K562 (cell line): ENCODE results near the gene ATG10. TPM values are rescaled to one million over a fixed set of nuclear protein-coding genes. Genes with fewer than 3 reads are reported as not detected.

Source experiments
- ATAC-seq: fragments of 200-7000 bp; cut with Tn5 transposase; 3 replicates; pipeline ENCODE4 v1.9.1; 2020; ENCODE audit warnings: moderate library complexity
- BruUV-seq: library from RNA; stranded (reverse); fragments of 400-500 nt; replicated peaks from 2 replicates; lab custom pipeline; 2021; lab: Mats Ljungman, UMichigan
- CTCF ChIA-PET: fragments of 300-600 bp; formaldehyde crosslinking; extraction: SDS; loops from one replicate; lab custom pipeline; 2021; ENCODE audit warnings: low intra/inter-chr PET ratio; lab: Yijun Ruan, JAX
- POLR2A ChIA-PET: fragments of 300-600, 350-650 bp; sonication (Branson Sonifier 250); formaldehyde crosslinking; extraction: SDS; loops from one replicate; lab custom pipeline; 2021; ENCODE audit warnings: antibody characterized with exemption, inconsistent platforms; lab: Yijun Ruan, JAX
- DNase-seq, 4 experiments: peaks; one replicate each; pipeline versions ENCODE4 v3.0.0 to v3.0.0-alpha.2; 2011 to 2018; ENCODE audit warnings: low spot score in 3 of 4, mixed read lengths in 3 of 4; ENCODE audit errors: extremely low read depth in 1 of 4
- FAIRE-seq: peaks from 2 replicates; lab custom pipeline; 2011; peaks lifted over from hg19 to GRCh38; lab: Jason Lieb, UNC
- H2AFZ ChIP-seq: 2 replicates; pipeline ENCODE4 v1.6.0; 2011; ENCODE audit warnings: low read depth, low read length, control low read depth, inconsistent platforms
- H3K27ac ChIP-seq: fragments of 200-600 bp; 3 replicates; pipeline ENCODE4 v1.8.0; 2011; ENCODE audit warnings: low read depth, mild to moderate bottlenecking, control low read depth, inconsistent platforms, low read length, moderate library complexity, mixed read lengths; ENCODE audit errors: extremely low read depth
- H3K27me3 ChIP-seq, 2 experiments: fragments of 300-600 bp in 1 of 2; 2 replicates in 1 of 2; 3 replicates in 1 of 2; pipeline versions ENCODE4 v1.6.0 to v1.8.0; 2011; ENCODE audit warnings: inconsistent platforms in 2 of 2, low read length in 2 of 2, mild to moderate bottlenecking in 1 of 2, mixed read lengths in 1 of 2, moderate library complexity in 1 of 2; ENCODE audit not compliant: control insufficient read depth in 2 of 2, insufficient read depth in 2 of 2
- H3K36me3 ChIP-seq: fragments of 300-600 bp; 3 replicates; pipeline ENCODE4 v1.8.0; 2011; ENCODE audit warnings: mild to moderate bottlenecking, low read length, inconsistent platforms; ENCODE audit not compliant: control insufficient read depth, insufficient read depth
- H3K4me1 ChIP-seq, 2 experiments: fragments of 200-600 bp in 1 of 2; replicated peaks in 1 of 2; 2 replicates in 1 of 2; 3 replicates in 1 of 2; pipeline versions ENCODE4 v1.5.1 to v1.8.0; 2011; ENCODE audit warnings: inconsistent platforms in 2 of 2, low read length in 2 of 2, mild to moderate bottlenecking in 1 of 2, mixed read lengths in 1 of 2, moderate library complexity in 1 of 2; ENCODE audit not compliant: control insufficient read depth in 2 of 2, insufficient read depth in 2 of 2
- H3K4me2 ChIP-seq: 2 replicates; pipeline ENCODE4 v1.6.1; 2011; ENCODE audit warnings: low read length, control low read depth, inconsistent platforms, mixed read lengths; ENCODE audit not compliant: insufficient read depth
- H3K4me3 ChIP-seq: fragments of 200-600 bp; sonication (generic), shearing (Covaris generic); 2 replicates; pipeline ENCODE4 v1.5.1; 2016; ENCODE audit warnings: control low read depth, inconsistent platforms
- H3K79me2 ChIP-seq: fragments of 200-600 bp; 3 replicates; pipeline ENCODE4 v1.8.0; 2011; ENCODE audit warnings: low read length, inconsistent platforms; ENCODE audit not compliant: control insufficient read depth, insufficient read depth
- H3K9ac ChIP-seq, 2 experiments: 2 replicates each; pipeline versions ENCODE4 v1.6.0 to v1.6.1; 2011; ENCODE audit warnings: low read depth in 2 of 2, low read length in 2 of 2, control low read depth in 1 of 2, inconsistent platforms in 1 of 2, mild to moderate bottlenecking in 1 of 2, mixed read lengths in 1 of 2; ENCODE audit not compliant: insufficient read depth in 1 of 2
- H3K9me1 ChIP-seq: one replicate; pipeline ENCODE4 v1.6.0; 2011; ENCODE audit warnings: inconsistent platforms, mild to moderate bottlenecking, low read length, moderate library complexity; ENCODE audit not compliant: control insufficient read depth, insufficient read depth
- H3K9me3 ChIP-seq: replicated peaks from 2 replicates; pipeline ENCODE4 v1.5.1; 2011; ENCODE audit warnings: low read depth, low read length, inconsistent platforms; ENCODE audit not compliant: control insufficient read depth, insufficient read depth
- H4K20me1 ChIP-seq: replicated peaks from 2 replicates; pipeline ENCODE4 v1.6.1; 2011; ENCODE audit warnings: low read length, inconsistent platforms, mixed read lengths; ENCODE audit not compliant: control insufficient read depth, insufficient read depth
- C11orf30 ChIP-seq: fragments of 450-650 bp; IDR thresholded peaks from 2 replicates; pipeline ENCODE4 v1.6.1; 2016; ENCODE audit warnings: low read depth, mild to moderate bottlenecking
- CEBPG ChIP-seq, 3 experiments: fragments of 200-800 bp in 1 of 3; sonication (Bioruptor generic) in 1 of 3; sonication (generic) in 1 of 3; formaldehyde crosslinking in 1 of 3; IDR thresholded peaks in 2 of 3; conservative IDR thresholded peaks in 1 of 3; 2 replicates each; pipeline versions ENCODE4 v1.6.1 to v1.8.0; 2016 to 2022; ENCODE audit warnings: missing compliant biosample characterization in 2 of 3, missing genetic modification characterization in 2 of 3, mild to moderate bottlenecking in 1 of 3, missing genetic modification reagents in 1 of 3
- DPF2 ChIP-seq: fragments of 450-650 bp; IDR thresholded peaks from 2 replicates; pipeline ENCODE4 v1.6.1; 2016
- ELF2 ChIP-seq: fragments of 250-450 bp; sonication (Bioruptor Pico); IDR thresholded peaks from 2 replicates; pipeline ENCODE4 v1.5.0; 2021; ENCODE audit warnings: mild to moderate bottlenecking
- FOSL1 ChIP-seq: fragments of 200-800 bp; sonication (Bioruptor generic); conservative IDR thresholded peaks from 2 replicates; pipeline ENCODE4 v1.6.1; 2016; ENCODE audit warnings: missing genetic modification characterization, missing compliant biosample characterization
- MAFK ChIP-seq: IDR thresholded peaks from 2 replicates; pipeline ENCODE4 v1.6.1; 2011; ENCODE audit warnings: low read length, improper control_type of control experiment
- NBN ChIP-seq: fragments of 450-650 bp; IDR thresholded peaks from 2 replicates; pipeline ENCODE4 v1.6.1; 2016; ENCODE audit warnings: low read depth, mild to moderate bottlenecking
- NFE2 ChIP-seq: IDR thresholded peaks from 2 replicates; pipeline ENCODE4 v1.6.1; 2014; ENCODE audit warnings: antibody characterized with exemption, low read depth
- ZC3H4 ChIP-seq: sonication (generic); formaldehyde crosslinking; IDR thresholded peaks from 2 replicates; pipeline ENCODE4 v1.9.0; 2021; ENCODE audit warnings: missing genetic modification reagents, borderline replicate concordance
- ZNF224 ChIP-seq: sonication (generic); formaldehyde crosslinking; IDR thresholded peaks from 2 replicates; pipeline ENCODE4 v1.8.0; 2022; ENCODE audit warnings: mild to moderate bottlenecking, missing genetic modification reagents
- ZNF639 ChIP-seq, 2 experiments: fragments of 200-800 bp in 1 of 2; sonication (Bioruptor generic) in 1 of 2; sonication (generic) in 1 of 2; formaldehyde crosslinking in 1 of 2; IDR thresholded peaks in 1 of 2; conservative IDR thresholded peaks in 1 of 2; 2 replicates each; pipeline versions ENCODE4 v1.5.0 to v1.6.1; 2016 to 2020; ENCODE audit warnings: missing compliant biosample characterization in 1 of 2, missing genetic modification characterization in 1 of 2, missing genetic modification reagents in 1 of 2
- WGBS: fragments of 100-300 bp; shearing (Covaris generic); methylation state at CpG from one replicate; pipeline ENCODE4 v1.1.6; 2016; ENCODE audit warnings: low coverage, mixed read lengths; ENCODE audit not compliant: insufficient coverage; ENCODE audit errors: missing lambda C conversion rate; 5-methylcytosine and 5-hydroxymethylcytosine counted together
- in situ Hi-C: fragments of 300-500 bp; cut with MboI; formaldehyde crosslinking; loops from 4 replicates; pipeline ENCODE4 v1.15.0; 2018; ENCODE audit warnings: inconsistent platforms, mixed read lengths
- intact Hi-C: fragments of 100-400 bp; cut with micrococcal nuclease; formaldehyde crosslinking; loops from 2 replicates; pipeline ENCODE4 v1.14.2; 2022
- polyA plus RNA-seq, 8 experiments: library from polyadenylated mRNA; depleted of rRNA in 4 of 8; stranded (reverse) in 5 of 8; unstranded in 3 of 8; fragments of >200 nt; fragmentation: Nextera tagmentation in 2 of 8; fragmentation: Illumina TruSeq in 1 of 8; extraction: Ambion mirVana in 2 of 8; extraction: Trizol in 1 of 8; gene quantifications; 2 replicates each; pipeline versions ENCODE4 v1.2.1 to v1.2.3, GENCODE V29; 2011 to 2014; ENCODE audit warnings: inconsistent platforms in 1 of 8, missing spikeins in 1 of 8
- total RNA-seq, 7 experiments: library from RNA; depleted of rRNA in 6 of 7; stranded (reverse); fragments of >200 nt in 6 of 7; fragmentation: Illumina TruSeq in 2 of 7; extraction: Trizol in 2 of 7; gene quantifications; 2 replicates each; pipeline versions ENCODE4 v1.2.1 to v1.2.3, GENCODE V29; 2011 to 2021; ENCODE audit warnings: low replicate concordance in 1 of 7
- TF ChIP-seq, protein P1 (sequence below): sonication (generic); formaldehyde crosslinking; IDR thresholded peaks from 2 replicates; pipeline ENCODE4 v1.8.1; 2023; ENCODE audit warnings: mild to moderate bottlenecking, missing genetic modification reagents

Gene ATG10
- total and polyA plus RNA-seq, 9 of the 15 experiments (the other 6 are each of a cell fraction or from before 2014, with no cell fraction given), result 7.0 to 18.8 (median 14.6) TPM

DNA sequence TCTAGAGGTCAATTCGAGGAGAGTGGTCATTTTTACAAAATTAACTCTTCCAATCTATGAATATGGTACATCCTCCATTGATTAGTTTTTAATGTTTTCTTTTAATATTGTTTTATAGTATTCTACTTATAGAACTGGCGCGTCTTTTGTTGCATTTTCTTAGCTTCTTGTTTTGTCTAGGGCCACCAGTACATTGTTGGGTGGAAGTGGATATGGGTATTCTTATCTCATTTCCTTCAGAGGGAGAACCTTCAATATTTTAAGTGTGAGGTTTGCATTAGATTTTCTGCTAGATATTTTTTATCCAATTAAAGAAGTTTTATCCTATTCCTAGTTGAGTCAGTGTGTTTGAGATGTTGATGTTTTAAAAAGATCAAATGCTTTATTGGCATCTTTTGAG is 236.5 kb downstream of the ATG10 start:
- FAIRE-seq, result no peak
- H3K36me3 ChIP-seq, result no peaks in the 10 kb centered on the region
- BruUV-seq, result no TSS peak
- no peak overlapping the region for H3K27ac ChIP-seq
- H3K9me3 ChIP-seq, result no peaks in the 10 kb centered on the region
- H3K4me1 ChIP-seq, result peaks cover 0 to 21% of the 10 kb centered on the region in 2 experiments; a peak in 3 of 5 replicates
- no peaks in the 10 kb centered on the region for H3K79me2 ChIP-seq
- no peak overlapping the region for H2AFZ ChIP-seq
- CTCF ChIA-PET, result no interaction called here
- intact Hi-C loops (no loop called here), in situ Hi-C loops (no loop called here)
- TF ChIP-seq NBN (no peak), ELF2 (no peak), ZC3H4 (CRISPR knock-in tag) (no peak), ZNF224 (CRISPR knock-in tag) (no peak), FOSL1 (tag) (no peak), C11orf30 (no peak)
- no peaks in the 10 kb centered on the region for H3K27me3 ChIP-seq
- no peak for ATAC-seq
- POLR2A ChIA-PET, result no interaction called here
- no peak overlapping the region for H3K4me3 ChIP-seq
- no peak overlapping the region for H3K4me2 ChIP-seq
- H4K20me1 ChIP-seq, result no peaks in the 10 kb centered on the region
- H3K9ac ChIP-seq, result no peak overlapping the region
- no peak for DNase-seq
- WGBS, result 73% methylated on average over 3 of the region's 3 CpGs
- H3K9me1 ChIP-seq, result no peaks in the 10 kb centered on the region

- H3K36me3 ChIP-seq, result no peaks in the 10 kb centered on the region
- no peak overlapping the region for H3K9ac ChIP-seq
- no peak overlapping the region for H2AFZ ChIP-seq
- no peaks in the 10 kb centered on the region for H3K79me2 ChIP-seq
- no peak for FAIRE-seq
- H3K4me2 ChIP-seq, result no peak overlapping the region
- H3K4me1 ChIP-seq, result peaks cover 0 to 12% of the 10 kb centered on the region in 2 experiments; a peak in 3 of 5 replicates
- intact Hi-C loops, result no loop called here
- peak; percentile 61 for ATAC-seq
- H3K4me3 ChIP-seq, result no peak overlapping the region
- no peaks in the 10 kb centered on the region for H3K27me3 ChIP-seq
- H3K9me1 ChIP-seq, result no peaks in the 10 kb centered on the region
- in situ Hi-C loops, result no loop called here
- BruUV-seq, result no TSS peak
- no peaks in the 10 kb centered on the region for H3K9me3 ChIP-seq
- H4K20me1 ChIP-seq, result no peaks in the 10 kb centered on the region
- ChIA-PET POLR2A (interaction anchor here (0.6 to 0.8 kb wide), 3 partner anchors 10 to 709 kb away, joined by 3 to 4 read pairs (median 3); no protein-coding TSS in a partner anchor), CTCF (no interaction called here)
- DNase-seq, result peak in 2 of 4 experiments; percentile 13 to 19
- H3K27ac ChIP-seq, result no peak overlapping the region
- 17% methylated on average over 1 of the region's 1 CpG for WGBS
- TF ChIP-seq DPF2 (0 out of 2 replicates have a peak, but pooled peaks have one; percentile 21), CEBPG (CRISPR knock-in tag; IDR thresholded peaks at IDR 0.05) (peak; percentile 50; the same call in 1 of the 2 replicates), CEBPG (tag; conservative IDR thresholded peaks at IDR 0.05 in 1 of 2, IDR thresholded peaks at IDR 0.05 in 1 of 2) (peak; percentile 71 to 90), ZNF639 (CRISPR knock-in tag; conservative IDR thresholded peaks at IDR 0.05 in 1 of 2, IDR thresholded peaks at IDR 0.05 in 1 of 2) (no peak), NFE2 (peak; percentile 91), MAFK (peak; percentile 83)
- TF ChIP-seq, protein P1, sequence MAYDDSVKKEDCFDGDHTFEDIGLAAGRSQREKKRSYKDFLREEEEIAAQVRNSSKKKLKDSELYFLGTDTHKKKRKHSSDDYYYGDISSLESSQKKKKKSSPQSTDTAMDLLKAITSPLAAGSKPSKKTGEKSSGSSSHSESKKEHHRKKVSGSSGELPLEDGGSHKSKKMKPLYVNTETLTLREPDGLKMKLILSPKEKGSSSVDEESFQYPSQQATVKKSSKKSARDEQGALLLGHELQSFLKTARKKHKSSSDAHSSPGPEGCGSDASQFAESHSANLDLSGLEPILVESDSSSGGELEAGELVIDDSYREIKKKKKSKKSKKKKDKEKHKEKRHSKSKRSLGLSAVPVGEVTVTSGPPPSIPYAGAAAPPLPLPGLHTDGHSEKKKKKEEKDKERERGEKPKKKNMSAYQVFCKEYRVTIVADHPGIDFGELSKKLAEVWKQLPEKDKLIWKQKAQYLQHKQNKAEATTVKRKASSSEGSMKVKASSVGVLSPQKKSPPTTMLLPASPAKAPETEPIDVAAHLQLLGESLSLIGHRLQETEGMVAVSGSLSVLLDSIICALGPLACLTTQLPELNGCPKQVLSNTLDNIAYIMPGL, result no peak
Observed at GRCh38 chr5:82211855-82212572, 240.2 kb downstream of the ATG10 start.
